ENCODE data around the gene XXYLT1.
"Not testable (repeated sequence)": the region's sequence is repeated elsewhere in the genome, so short reads cannot be mapped to it uniquely, and the experiment has no call there.

Gene XXYLT1

DNA sequence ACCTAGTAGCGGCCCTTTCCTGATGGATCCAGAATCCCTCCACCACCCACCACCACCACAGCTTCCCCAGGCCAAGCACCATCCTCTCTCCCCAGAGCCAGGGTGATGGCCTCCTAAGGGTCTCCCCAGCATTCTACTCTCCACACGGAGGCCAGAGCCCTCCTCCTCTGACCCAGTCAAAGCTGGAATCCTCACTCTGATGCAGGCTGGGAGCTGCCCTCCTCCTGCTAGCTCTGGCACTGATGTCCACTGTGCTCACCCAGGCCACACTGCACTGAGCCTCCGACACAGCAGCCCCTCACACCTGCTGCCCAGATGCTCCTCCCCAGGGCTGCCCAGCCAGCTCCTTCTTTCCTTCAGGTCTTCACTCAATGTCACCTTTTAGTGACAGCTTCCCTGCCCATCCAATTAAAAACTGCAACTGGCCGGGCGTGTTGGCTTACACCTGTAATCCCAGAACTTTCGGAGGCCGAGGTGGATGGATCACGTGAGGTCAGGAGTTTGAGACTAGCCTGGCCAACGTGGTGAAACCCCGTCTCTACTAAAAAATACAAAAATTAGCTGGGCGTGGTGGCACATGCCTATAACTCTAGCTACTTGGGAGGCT lies 21.0 kb downstream of the XXYLT1 start:
- DNase-seq = no peak

DNA sequence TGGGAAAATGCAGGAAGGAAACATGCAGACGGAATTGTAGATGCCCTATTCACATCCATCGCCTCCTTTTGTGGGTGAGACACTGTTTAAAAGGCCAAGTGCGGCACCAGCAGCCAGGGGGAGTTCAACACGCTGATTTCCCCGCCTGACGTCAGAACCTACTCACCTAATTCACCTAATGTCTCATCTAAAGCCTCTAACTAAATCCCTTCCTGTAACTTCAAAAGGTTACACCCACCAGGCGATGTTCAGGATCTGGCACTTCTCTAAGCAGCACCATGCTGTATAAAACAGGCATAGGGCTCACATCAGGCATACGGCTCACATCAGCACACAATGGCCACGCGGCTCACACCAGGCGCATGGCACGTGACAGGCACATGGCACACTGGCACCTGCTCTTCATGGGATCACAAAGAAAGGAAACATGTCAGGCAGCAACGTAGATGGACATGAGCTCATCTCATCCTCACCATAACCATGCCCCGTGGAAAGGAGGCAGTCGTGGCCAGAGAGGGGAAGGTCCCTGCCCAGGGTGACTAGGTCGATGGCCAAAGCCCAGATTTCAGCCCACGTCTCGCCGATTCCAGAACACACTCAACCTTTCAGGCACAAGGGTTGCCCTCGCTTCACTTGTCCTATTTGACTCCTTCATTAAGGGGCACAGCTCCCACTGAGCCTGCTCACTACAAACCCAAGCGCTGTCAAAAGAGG lies 21.7 kb downstream of the XXYLT1 start:
- no peak for DNase-seq

DNA sequence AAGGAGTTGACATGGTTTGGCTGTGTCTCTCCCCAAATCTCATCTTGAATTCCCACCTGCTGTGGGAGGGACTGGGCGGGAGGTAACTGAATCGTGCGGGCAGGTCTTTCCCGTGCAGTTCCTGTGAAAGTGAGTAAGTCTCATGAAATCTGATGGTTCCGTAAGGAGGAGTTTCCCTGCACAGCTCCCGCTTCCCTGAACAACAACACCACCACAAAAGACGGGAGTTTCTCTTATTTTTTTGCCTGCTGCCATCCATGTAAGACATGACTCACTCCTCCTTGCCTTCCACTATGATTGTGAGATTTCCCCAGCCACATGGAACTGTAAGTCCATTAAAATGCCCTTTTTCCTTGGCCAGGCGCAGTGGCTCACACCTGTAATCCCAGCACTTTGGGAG lies 22.7 kb downstream of the XXYLT1 start:
- DNase-seq = no peak

DNA sequence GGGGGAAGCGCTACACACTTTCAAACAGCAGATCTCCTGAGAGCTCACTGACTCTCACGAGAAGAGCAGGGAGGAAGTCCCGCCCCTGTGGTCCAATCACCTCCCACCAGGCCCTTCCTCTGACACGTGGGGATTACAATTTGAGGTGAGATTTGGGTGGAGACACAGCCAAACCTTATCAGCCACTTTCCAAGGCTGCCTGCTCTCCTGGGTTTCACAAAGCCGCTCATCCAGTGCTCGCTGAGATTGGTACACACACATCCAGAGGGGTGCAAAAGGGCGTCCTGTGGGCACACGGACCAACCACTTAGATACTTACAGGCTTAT lies 23.1 kb downstream of the XXYLT1 start:
- DNase-seq = peak; percentile 15

DNA sequence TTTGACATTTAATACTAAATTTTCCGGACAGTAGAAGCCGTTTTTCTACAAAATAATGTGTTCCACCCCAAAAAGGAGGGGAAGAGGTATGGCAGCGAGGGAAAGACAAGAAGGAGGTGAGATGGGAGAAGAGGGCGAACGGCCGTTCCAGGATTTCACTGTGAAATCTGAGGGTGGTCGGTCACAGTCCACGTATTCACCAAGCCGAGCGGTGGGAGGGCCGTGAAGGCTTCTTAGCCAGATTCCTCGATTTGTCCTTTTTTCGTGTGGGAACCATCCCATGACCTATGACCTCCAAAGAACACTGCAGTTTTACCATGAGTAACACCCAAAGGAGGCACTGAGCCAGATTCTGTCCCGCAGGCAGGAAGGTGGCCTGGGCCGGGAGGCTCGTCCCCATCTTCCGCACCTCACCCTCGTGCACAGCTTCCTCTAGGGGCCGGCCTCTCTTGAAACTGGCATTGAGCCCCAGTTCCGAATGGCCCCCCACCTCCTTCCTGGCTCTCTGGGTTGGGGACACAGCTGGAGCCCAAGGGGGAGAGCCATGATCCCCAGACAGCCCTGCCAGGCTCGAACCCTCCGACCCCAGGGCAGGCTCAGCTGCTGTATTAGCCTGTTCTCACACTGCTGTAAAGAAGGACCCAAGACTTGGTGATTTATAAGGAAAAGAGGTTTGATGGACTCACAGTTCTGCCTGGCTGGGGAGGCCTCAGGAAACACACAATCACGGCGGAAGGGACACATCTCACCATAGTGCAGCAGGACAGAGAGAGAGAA lies 23.7 kb downstream of the XXYLT1 start:
- DNase-seq = no peak

DNA sequence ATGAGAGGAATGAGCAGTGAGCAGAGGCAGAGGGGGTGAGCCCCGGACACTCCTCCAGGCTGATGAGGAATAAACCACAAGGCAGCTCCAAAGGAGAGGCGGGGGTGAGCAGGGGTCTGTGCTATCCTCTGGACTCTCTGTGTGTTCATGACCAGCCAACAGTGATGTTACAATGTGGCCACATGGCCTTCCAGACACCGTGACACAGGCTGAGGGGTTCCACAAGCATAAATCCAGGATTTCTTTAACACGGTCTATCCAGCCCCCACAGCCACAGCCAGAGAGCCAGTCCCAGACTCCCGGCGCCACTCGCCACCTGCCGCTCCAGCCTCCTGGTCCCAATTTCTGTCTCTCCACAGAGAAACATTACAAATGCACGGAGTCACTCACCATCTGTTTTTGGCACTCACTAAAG lies 24.4 kb downstream of the XXYLT1 start:
- no peak for DNase-seq

DNA sequence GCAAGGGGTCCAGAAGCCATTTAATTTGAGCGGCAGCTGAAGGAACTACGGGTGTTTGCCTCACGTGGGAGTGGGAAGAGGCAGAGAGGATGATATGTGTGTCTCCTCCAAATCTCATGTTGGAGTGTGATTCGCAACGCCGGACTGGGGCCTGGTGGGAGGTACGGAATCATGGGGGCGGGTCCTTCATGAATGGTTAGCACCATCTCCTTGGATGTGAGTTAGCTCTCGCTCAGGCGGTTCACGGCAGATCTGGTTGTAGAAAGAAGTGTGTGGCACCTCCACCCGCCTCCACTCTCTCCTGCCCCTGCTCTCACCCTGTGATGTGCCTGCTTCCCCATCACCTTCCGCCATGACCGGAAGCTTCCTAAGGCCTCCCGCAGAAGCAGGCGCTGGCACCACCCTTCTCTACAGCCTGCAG lies 25.4 kb downstream of the XXYLT1 start:
- DNase-seq = no peak

DNA sequence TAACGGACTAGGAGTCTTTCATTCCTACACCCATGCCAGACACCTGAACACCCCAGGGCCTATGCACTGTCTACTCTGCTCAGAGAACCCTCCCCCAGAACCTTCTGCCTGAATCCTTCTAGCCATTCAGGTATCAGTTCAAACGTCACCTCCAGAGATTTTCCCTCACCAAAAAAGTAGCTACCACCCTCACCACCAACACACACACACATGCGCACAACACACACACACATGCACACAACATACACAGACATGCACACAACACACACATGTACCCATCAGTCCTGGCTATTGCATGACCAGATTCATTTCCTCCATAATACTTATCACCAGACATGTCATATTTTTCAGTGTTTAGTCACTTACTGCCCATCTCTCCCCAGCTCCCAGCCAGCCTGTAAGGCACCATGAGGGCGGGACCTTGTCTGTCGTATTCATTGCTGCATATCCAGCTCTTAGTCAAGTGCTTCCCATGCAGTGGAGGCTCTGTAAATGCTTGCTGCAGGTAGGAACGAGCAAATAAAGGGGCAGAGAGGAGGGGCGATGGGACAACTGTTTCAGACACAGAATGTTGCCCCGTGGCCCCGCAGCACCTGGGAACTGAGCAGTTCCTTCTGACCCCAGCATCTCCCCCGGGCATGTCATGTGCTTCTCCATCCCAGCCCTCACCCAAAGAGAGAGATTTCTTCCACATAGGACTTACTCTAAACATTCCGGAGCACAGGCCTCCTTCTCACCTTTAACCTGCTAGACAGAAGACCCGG lies 29.2 kb downstream of the XXYLT1 start:
- no peak for DNase-seq

DNA sequence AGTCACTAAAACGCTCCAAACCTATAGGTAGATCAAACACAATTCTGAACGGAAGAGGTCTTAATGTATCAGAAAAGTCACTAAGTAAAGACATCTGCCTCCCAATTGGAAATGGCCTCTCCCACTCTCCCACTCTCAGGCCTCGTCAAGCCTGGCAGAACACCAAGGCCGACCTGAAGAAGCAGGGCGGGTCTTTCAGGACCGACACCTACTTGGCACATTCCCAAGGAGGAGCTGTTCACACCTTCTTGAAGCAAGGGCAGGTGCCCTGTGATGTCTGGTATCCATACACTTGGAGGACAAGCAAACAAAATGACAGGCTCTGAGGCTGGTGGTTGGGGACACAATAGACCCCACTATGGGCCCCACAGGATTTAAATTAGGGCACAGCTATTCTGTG lies 30.0 kb downstream of the XXYLT1 start:
- no peak for DNase-seq

DNA sequence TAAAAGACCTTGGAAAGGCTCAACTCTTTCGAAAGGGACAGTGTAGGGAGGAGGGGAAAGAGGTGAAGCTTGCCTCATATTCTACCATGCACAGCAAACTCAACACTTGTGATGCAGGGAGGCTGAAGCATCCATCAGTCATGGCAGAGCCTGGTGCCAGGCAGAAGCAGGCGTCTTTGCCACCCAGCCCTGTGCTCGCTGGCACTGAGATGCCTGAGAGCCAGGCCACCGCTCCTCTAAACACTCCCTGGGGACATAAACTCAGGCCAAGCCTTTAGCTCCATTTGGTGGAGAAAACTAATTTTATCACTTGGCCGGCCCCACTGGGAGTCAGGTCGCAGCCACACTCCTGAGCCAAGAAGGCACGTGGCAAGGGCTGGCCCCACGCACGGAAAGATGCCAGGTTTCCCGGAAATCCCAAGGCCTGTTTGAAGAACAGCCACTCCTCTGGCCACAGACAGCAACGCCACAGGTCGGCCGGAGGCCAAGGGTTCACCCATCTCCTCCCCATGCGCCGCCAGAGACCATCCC lies 30.7 kb downstream of the XXYLT1 start:
- DNase-seq = no peak

DNA sequence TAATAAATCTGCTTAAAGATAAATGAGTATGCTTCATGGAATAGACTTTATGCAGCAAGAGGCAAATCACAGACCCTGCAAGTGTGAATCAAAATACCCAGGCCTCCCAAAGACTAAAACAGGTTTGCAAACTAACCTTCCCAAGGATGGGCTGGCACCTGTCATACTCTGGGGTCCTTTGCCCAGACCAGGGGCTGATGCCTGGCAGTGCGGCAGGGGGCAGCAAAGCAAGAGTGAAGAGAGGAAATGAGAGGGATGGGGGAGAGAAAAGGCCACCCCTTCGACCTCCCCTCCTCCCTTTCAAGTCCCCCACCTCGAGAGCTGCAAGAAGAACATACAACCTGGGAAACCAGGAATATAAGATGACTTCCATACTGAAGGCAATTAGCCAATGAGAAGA lies 31.8 kb downstream of the XXYLT1 start:
- no peak for DNase-seq

DNA sequence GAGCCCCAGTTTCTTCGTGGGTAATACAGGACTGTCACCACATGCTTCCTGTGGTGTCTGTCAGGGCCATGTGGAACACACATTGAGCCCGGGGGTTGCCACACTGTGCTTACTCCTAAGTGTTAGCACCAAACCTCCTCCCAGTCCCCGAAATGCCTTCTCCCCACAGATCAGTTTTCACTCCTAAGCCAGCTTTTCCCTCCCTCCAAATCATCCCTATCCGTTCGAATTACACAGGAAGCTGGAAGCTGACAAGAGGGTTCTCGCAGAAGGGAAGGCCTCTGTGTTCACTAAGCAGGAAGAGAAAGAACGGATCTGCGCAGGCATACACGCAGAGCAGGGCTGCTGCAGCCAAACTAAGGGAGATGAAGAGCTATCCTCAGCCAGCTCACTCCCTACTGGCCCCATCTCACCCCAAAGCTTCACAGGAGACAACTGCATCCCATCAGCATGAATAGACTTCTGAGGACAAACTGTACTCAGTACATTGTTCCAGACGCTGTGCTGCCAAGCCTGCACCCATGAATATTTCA lies 32.3 kb downstream of the XXYLT1 start:
- no peak for DNase-seq

DNA sequence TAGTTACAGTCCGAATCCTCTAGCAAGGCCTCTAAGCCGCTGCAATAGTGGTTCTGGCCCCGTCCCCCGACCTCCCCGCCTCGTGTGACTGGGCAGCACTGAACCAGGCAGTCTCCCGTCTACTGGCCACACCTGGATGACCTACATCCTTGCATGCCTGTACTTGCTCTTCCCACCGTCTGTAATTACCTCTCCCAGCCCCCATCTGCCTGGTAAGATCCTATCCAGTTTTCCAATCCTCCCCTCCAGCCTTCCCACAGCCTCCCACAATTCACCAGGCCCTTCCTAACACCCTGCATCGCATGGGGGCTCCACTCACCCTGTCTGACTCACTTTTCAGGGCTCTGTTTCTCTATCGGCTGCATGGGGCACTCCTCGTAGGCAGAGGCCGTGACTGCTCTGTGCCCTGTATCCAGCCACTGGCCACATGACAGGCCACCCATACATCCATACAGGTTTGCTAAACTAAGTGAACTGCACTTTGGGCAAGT lies 32.8 kb downstream of the XXYLT1 start:
- no peak for DNase-seq

DNA sequence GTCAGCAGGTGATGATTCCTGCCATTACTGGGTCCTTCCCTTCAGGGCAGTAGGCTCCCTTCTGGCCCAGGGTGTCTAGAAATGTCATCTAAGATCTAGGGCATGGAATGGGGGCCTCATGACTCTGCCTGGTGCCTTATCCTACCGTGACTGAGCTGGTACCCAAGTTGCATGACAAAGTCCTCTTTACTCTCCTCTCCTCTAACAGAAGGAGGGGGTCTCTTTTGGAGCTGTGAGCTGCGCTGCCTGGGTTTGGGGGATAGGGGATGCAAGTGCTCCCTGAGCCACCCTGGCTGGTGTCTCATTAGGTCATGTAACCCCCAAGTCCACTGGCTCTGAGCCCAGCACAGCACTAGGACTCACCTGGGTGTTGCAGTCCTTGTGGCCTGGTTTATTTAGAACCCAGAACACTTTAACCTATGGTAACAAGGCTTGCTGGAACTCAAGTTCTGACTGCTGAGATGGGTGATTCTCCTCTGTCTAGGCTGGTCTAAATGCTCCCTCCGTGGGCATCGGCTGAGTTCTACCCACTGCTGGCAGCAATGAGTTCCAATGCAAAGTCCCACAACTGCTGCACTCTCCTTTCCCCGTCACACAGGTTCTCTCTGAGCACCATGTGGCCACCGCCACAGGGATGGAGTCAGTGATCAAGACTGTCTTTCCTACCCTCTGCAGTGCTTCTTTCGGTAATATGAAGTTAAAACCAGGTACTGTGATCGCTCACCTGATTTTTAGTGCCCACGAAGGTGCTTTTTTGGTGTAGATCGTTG lies 34.0 kb downstream of the XXYLT1 start:
- DNase-seq = no peak

DNA sequence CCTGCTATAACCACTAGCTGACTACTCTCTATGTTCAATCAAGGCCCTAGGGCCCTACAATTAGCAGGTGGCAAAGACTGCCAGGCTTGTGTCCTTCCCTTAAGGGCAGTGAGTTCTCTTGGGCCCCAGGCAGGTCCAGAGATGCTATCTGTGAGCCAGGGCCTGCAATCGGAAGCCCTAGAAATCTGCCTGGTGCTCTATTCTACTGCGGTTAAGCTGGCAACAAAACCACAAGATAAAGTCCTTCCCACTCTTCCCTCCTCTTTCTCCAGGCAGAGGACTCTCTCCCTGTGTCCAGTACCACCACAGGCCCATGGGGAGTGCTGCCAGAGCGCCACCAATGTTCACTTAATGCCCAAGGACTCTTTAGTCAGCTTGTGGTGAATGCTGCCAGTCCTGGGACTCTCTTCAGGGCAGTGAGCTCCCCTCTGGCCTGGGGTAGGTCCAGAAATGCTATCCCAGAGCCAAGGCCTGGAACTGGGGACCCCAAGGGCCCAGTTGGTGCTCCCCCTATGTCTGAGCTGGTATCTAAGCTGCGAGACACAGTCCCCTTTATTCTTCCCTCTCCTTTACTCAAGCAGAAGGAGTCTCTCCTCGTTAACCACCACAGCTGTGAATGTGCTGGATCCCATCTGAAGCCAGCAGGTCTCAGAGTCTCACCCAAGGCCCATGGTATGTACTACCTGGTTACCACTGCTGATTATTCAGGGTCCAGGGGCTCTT lies 34.7 kb downstream of the XXYLT1 start:
- DNase-seq = no peak

DNA sequence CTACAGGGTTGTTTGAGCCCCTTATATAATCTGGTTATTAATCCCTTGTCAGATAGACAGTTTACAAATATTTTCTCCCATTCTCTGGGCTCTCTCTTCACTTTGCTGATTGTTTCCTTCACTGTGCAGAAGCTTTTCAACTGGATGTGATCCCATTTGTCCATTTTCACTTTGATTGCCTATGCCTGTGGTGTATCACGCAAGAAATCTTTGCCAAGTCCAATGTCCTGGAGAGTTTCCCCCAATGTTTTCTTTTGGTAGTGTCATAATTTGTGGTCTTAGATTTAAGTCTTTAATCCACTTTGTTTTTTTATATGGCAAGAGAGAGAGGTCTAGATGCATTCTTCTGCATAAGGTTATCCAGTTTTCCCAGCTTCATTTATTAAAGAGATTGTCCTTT lies 40.7 kb downstream of the XXYLT1 start:
- no peak for DNase-seq

DNA sequence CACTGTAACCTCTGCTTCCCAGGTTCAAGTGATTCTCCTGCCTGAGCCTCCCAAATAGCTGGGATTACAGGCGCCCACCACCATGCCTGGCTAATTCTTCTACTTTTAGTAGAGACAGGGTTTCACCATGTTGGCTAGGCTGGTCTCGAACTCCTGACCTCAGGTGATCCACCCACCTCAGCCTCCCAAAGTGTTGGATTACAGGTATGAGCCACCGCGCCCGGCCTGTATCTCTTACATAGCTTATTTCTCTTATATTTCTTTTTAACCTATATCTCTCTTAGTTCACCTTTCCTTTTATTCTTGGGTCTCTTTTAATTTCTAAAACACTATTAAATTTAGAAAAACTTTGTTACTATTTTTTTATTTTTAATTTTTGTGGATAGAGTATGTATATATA lies 42.1 kb downstream of the XXYLT1 start:
- not testable (repeated sequence) for DNase-seq

DNA sequence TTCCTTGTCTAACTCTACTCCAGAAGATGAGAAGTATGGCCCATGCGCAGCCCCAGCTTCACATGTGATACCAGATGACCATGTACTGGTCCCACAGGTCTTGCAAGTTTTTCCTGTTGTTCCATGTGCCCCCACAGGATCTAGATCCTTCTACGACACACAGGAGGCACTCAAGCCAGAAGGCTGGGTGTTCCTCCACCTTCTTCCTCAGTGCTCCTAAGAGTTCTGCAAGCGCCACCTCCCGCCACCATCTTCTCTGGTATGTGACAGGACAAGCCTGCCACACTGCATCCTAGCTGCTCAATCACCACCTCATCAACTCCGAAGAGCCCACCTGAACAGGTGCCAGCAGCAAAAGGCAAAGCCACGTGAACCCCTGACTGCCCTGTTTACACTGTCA lies 43.1 kb downstream of the XXYLT1 start:
- no peak for DNase-seq

DNA sequence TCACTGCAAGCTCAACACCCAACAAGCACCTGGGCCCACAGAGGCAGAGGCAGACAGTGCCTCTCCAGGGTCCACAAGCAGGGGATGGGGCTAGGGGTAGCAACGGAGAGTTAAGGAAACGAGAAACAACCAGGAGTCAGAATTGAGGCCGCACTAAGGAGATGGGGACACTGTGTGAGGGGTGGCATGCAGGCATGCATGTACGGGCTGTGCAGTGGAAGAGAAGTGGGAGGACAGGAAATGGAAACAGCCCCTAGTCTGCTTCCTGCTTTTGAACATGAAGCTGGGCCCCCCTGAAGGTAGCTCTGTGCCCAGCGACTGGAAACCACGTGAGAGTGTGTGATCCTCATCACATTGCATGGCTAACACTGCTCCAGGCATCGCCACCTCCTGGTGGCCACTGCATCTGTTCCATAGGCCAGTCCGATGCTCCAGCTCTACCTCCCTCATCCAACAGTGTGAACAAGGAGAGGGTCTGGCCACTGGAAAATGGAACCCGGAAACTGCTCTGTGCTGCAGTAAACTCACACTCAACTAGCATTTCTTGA lies 44.0 kb downstream of the XXYLT1 start:
- DNase-seq = no peak

DNA sequence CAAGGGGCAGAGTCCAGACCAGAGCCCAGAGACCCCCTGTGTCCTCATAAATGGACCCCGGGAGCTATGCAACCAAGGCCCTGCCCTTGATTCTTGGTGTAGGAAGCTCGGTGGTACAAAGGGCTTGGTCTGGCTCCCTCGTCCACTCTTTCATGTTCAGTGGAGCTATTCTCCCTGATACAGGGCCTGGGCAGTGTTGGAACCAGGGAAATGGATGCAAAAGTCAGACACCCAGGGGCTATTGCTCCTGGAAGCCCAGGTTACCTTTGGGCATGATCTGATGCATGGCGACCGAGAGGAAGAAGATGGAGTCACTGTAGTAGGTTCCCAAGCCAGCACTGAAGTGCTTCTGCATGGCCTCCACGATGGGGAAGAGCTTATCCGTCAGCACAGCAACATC lies 44.5 kb downstream of the XXYLT1 start:
- DNase-seq = no peak

DNA sequence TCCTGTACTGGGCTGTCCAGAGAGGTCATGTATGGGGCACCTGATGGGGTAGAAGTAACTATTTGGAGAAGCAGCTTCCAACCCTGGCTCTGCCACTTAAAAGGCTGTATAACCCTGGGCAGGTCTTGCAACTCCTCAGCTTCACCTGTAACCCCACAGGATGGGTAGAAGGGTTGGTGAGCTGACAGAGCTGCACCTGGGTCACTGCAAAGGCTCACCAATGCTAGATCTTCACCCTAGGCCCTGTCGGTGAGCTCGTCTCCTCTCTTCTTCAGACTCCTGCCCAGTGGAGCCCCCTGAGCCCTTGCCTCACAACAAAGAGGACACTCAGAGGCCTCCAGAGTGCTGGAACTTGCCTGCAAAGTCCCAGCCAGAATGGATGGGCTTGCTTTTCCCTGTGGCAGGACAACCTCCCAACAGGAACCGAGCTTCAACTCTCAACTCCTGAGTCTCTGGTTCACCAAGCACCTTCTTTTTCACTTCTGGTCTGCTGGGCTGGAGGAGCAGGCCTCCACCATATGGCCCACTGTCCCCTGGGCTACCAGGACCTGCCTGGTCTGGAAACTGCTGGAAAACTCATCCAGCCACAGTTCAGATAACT lies 45.9 kb downstream of the XXYLT1 start:
- no peak for DNase-seq

All from MV-4-11 (cell line).